ENCODE data around the gene MSRB3. TPM values are rescaled to one million over a fixed set of nuclear protein-coding genes. Genes with fewer than 3 reads are reported as not detected.

MSRB3 gene
- total RNA-seq, 1 experiment from 2014 or later, result 0.55 TPM

- CTCF ChIA-PET, result no interaction called here
- H3F3A ChIP-seq (ENCODE audit: insufficient read depth, low read depth), result no peaks in the 10 kb centered on the region
- intact Hi-C loops (cut with micrococcal nuclease; ENCODE audit: unreplicated experiment), result no loop called here
- H3K79me2 ChIP-seq (ENCODE audit: low read depth), result no peaks in the 10 kb centered on the region
- no peak overlapping the region for H2AFZ ChIP-seq
- H3K4me2 ChIP-seq, result no peak overlapping the region
- no peaks in the 10 kb centered on the region for H3K9me3 ChIP-seq (ENCODE audit: insufficient read depth, low read depth)
- H3K27me3 ChIP-seq (ENCODE audit: insufficient read depth, low read depth), result no peaks in the 10 kb centered on the region
- H3K36me3 ChIP-seq (ENCODE audit: low read depth), result no peaks in the 10 kb centered on the region
- POLR2A ChIA-PET (ENCODE audit: unreplicated experiment), result no interaction called here
- no peaks in the 10 kb centered on the region for H3K4me1 ChIP-seq (replicated peaks; ENCODE audit: insufficient read depth)
- no peaks in the 10 kb centered on the region for H3K9me2 ChIP-seq (ENCODE audit: insufficient read depth)
- H3K4me3 ChIP-seq, result no peak overlapping the region
- no peak overlapping the region for H3K27ac ChIP-seq
- H4K20me1 ChIP-seq (ENCODE audit: insufficient read depth), result no peaks in the 10 kb centered on the region
- no peak for DNase-seq
- no TSS peak for BruUV-seq (replicated peaks)
- TF ChIP-seq EZH2 (IDR thresholded peaks at IDR 0.05; ENCODE audit: low read depth) (no peak), CTCF (conservative IDR thresholded peaks at IDR 0.05) (no peak)
Measured at GRCh38 chr12:65470256-65470655, 191.8 kb downstream of the MSRB3 start.

GRCh38 chr12:65472079-65472478 is 193.6 kb downstream of the MSRB3 start:
- H4K20me1 ChIP-seq (ENCODE audit: insufficient read depth), result no peaks in the 10 kb centered on the region
- TF ChIP-seq CTCF (conservative IDR thresholded peaks at IDR 0.05) (no peak), EZH2 (IDR thresholded peaks at IDR 0.05; ENCODE audit: low read depth) (no peak)
- no peaks in the 10 kb centered on the region for H3K4me1 ChIP-seq (replicated peaks; ENCODE audit: insufficient read depth)
- H3K9me3 ChIP-seq (ENCODE audit: insufficient read depth, low read depth), result no peaks in the 10 kb centered on the region
- H3K27me3 ChIP-seq (ENCODE audit: insufficient read depth, low read depth), result no peaks in the 10 kb centered on the region
- CTCF ChIA-PET, result no interaction called here
- H2AFZ ChIP-seq, result no peak overlapping the region
- POLR2A ChIA-PET (ENCODE audit: unreplicated experiment), result no interaction called here
- no peaks in the 10 kb centered on the region for H3K36me3 ChIP-seq (ENCODE audit: low read depth)
- H3F3A ChIP-seq (ENCODE audit: insufficient read depth, low read depth), result no peaks in the 10 kb centered on the region
- intact Hi-C loops (cut with micrococcal nuclease; ENCODE audit: unreplicated experiment), result no loop called here
- no peaks in the 10 kb centered on the region for H3K79me2 ChIP-seq (ENCODE audit: low read depth)
- H3K27ac ChIP-seq, result no peak overlapping the region
- H3K9me2 ChIP-seq (ENCODE audit: insufficient read depth), result no peaks in the 10 kb centered on the region
- H3K4me2 ChIP-seq, result no peak overlapping the region
- no peak overlapping the region for H3K4me3 ChIP-seq
- DNase-seq, result no peak
- no TSS peak for BruUV-seq (replicated peaks)

- H3K4me2 ChIP-seq, result no peak overlapping the region
- POLR2A ChIA-PET (ENCODE audit: unreplicated experiment), result no interaction called here
- H3K36me3 ChIP-seq (ENCODE audit: low read depth), result no peaks in the 10 kb centered on the region
Measured at GRCh38 chr12:65474831-65475230, 196.3 kb downstream of the MSRB3 start.

More at GRCh38 chr12:65474831-65475230, 196.3 kb downstream of the MSRB3 start:
- CTCF ChIA-PET, result no interaction called here
- no peak for DNase-seq
- intact Hi-C loops (cut with micrococcal nuclease; ENCODE audit: unreplicated experiment), result no loop called here
- Histone ChIP-seq H3K27ac (no peak overlapping the region), H3K79me2 (ENCODE audit: low read depth) (no peaks in the 10 kb centered on the region), H3K9me2 (ENCODE audit: insufficient read depth) (no peaks in the 10 kb centered on the region), H2AFZ (no peak overlapping the region), H3K4me1 (replicated peaks; ENCODE audit: insufficient read depth) (no peaks in the 10 kb centered on the region), H3F3A (ENCODE audit: insufficient read depth, low read depth) (no peaks in the 10 kb centered on the region), H4K20me1 (ENCODE audit: insufficient read depth) (no peaks in the 10 kb centered on the region), H3K4me3 (no peak overlapping the region), H3K9me3 (ENCODE audit: insufficient read depth, low read depth) (no peaks in the 10 kb centered on the region), H3K27me3 (ENCODE audit: insufficient read depth, low read depth) (no peaks in the 10 kb centered on the region)
- BruUV-seq (replicated peaks), result no TSS peak
- no peak for TF ChIP-seq CTCF (conservative IDR thresholded peaks at IDR 0.05)
- no peak for TF ChIP-seq EZH2 (IDR thresholded peaks at IDR 0.05; ENCODE audit: low read depth)
